ENCODE data around the gene IFNB1. TPM values are rescaled to one million over a fixed set of nuclear protein-coding genes. Genes with fewer than 3 reads are reported as not detected.

Gene IFNB1
- total and polyA plus RNA-seq, 12 donors: not detected

DNA sequence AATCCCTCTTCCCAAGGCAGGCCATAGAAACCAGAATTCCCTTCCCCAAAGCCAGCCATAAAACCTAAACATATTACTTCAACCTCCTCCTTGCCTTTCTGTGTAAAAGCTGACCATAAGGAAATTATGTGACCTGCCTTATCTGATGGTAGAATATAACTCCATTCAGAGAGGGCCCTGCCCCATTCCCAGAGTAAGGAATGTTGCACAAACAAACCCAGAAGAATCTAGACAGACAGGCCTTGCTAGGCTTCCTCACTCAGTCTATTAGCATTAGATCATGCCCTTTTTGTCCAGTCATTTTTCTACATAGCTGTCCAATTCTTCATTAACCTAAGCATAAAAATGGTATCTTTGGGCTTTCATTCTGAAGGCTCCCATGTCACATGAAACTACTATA is 17.8 kb upstream of the IFNB1 start:
- intact Hi-C loops (cut with DNase I): loop anchor here in 1 of 10 donors (10.0 kb wide), 1 partner anchor 1161 kb away; no protein-coding TSS in a partner anchor
- TF ChIP-seq, protein P1, sequence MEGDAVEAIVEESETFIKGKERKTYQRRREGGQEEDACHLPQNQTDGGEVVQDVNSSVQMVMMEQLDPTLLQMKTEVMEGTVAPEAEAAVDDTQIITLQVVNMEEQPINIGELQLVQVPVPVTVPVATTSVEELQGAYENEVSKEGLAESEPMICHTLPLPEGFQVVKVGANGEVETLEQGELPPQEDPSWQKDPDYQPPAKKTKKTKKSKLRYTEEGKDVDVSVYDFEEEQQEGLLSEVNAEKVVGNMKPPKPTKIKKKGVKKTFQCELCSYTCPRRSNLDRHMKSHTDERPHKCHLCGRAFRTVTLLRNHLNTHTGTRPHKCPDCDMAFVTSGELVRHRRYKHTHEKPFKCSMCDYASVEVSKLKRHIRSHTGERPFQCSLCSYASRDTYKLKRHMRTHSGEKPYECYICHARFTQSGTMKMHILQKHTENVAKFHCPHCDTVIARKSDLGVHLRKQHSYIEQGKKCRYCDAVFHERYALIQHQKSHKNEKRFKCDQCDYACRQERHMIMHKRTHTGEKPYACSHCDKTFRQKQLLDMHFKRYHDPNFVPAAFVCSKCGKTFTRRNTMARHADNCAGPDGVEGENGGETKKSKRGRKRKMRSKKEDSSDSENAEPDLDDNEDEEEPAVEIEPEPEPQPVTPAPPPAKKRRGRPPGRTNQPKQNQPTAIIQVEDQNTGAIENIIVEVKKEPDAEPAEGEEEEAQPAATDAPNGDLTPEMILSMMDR (IDR thresholded peaks at IDR 0.05): no peak
- H3K36me3 ChIP-seq: no peaks in the 10 kb centered on the region
- H3K27me3 ChIP-seq: no peaks in the 10 kb centered on the region
- H3K27ac ChIP-seq: peak overlapping the region in 7 of 10 donors; percentile 37 to 76 (median 63)
- no peak for ATAC-seq
- peaks cover 0 to 38% (median 18%) of the 10 kb centered on the region in 9 donors for H3K4me1 ChIP-seq
- DNase-seq: no peak
- H3K9me3 ChIP-seq: no peaks in the 10 kb centered on the region
- no peak overlapping the region for H3K4me3 ChIP-seq

GRCh38 chr9:21086538-21086937 is 8.8 kb upstream of the IFNB1 start:
- Histone ChIP-seq H3K9me3 (peaks cover 0 to 23% (median 2%) of the 10 kb centered on the region in 11 donors), H3K27me3 (no peaks in the 10 kb centered on the region), H3K4me3 (no peak overlapping the region), H3K27ac (no peak overlapping the region), H3K36me3 (no peaks in the 10 kb centered on the region), H3K4me1 (peaks cover 0 to 20% (median 6%) of the 10 kb centered on the region in 9 donors)
- TF ChIP-seq, protein P1 (IDR thresholded peaks at IDR 0.05): no peak
- 94 to 95% methylated on average over 1 of the region's 1 CpG for WGBS, 2 donors
- intact Hi-C loops (cut with DNase I): no loop called here
- no peak for ATAC-seq
- DNase-seq: no peak

GRCh38 chr9:21085005-21085404 is 7.3 kb upstream of the IFNB1 start:
- DNase-seq: no peak
- 80 to 88% methylated on average over 1 of the region's 1 CpG for WGBS, 2 donors
- Histone ChIP-seq H3K4me1 (peaks cover 0 to 25% (median 8%) of the 10 kb centered on the region in 9 donors), H3K36me3 (no peaks in the 10 kb centered on the region), H3K9me3 (peaks cover 0 to 23% (median 2%) of the 10 kb centered on the region in 11 donors), H3K27me3 (no peaks in the 10 kb centered on the region), H3K27ac (no peak overlapping the region), H3K4me3 (no peak overlapping the region)
- no peak for ATAC-seq
- TF ChIP-seq, protein P1 (IDR thresholded peaks at IDR 0.05): no peak
- intact Hi-C loops (cut with DNase I): no loop called here

DNA sequence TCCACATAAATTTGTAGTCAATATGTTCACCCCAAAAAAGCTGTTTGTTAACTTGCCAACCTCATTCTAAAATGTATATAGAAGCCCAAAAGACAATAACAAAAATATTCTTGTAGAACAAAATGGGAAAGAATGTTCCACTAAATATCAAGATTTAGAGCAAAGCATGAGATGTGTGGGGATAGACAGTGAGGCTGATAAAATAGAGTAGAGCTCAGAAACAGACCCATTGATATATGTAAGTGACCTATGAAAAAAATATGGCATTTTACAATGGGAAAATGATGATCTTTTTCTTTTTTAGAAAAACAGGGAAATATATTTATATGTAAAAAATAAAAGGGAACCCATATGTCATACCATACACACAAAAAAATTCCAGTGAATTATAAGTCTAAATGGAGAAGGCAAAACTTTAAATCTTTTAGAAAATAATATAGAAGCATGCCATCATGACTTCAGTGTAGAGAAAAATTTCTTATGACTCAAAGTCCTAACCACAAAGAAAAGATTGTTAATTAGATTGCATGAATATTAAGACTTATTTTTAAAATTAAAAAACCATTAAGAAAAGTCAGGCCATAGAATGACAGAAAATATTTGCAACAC is 6.6 kb upstream of the IFNB1 start:
- DNase-seq (no peak), ATAC-seq (peak in 1 of 8 donors; percentile 38)
- intact Hi-C loops (cut with DNase I): no loop called here
- Histone ChIP-seq H3K9me3 (peaks cover 0 to 23% (median 2%) of the 10 kb centered on the region in 11 donors), H3K27ac (no peak overlapping the region), H3K4me3 (no peak overlapping the region), H3K4me1 (peaks cover 0 to 25% (median 8%) of the 10 kb centered on the region in 9 donors), H3K27me3 (no peaks in the 10 kb centered on the region), H3K36me3 (no peaks in the 10 kb centered on the region)
- TF ChIP-seq, protein P1 (IDR thresholded peaks at IDR 0.05): no peak
